ENCODE measurements around the gene HLCS.

The HLCS gene

DNA sequence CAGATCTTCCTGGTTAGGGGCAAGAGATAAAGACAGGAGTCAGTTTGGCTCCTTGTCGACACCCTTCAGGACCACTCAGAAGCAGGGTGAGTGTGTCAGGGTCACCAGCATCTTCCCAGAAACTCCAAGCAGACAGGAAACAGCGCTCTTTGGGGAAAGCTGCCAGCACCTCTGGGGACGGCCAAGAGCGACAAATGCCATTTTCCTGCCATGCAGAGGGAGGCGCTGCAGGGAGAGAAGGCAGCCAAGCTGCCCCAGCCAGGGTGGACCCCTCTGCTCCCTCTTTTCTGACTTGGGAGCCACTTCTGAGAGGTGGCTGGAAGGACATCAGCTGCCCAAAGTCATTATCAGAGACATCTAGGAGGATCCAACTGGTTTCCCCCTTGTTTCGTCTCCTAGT, 238.6 kb downstream of the HLCS start:
- H3K4me3 ChIP-seq (ENCODE audit: low read depth, low read length), result no peak overlapping the region
- TF ChIP-seq, protein P1, sequence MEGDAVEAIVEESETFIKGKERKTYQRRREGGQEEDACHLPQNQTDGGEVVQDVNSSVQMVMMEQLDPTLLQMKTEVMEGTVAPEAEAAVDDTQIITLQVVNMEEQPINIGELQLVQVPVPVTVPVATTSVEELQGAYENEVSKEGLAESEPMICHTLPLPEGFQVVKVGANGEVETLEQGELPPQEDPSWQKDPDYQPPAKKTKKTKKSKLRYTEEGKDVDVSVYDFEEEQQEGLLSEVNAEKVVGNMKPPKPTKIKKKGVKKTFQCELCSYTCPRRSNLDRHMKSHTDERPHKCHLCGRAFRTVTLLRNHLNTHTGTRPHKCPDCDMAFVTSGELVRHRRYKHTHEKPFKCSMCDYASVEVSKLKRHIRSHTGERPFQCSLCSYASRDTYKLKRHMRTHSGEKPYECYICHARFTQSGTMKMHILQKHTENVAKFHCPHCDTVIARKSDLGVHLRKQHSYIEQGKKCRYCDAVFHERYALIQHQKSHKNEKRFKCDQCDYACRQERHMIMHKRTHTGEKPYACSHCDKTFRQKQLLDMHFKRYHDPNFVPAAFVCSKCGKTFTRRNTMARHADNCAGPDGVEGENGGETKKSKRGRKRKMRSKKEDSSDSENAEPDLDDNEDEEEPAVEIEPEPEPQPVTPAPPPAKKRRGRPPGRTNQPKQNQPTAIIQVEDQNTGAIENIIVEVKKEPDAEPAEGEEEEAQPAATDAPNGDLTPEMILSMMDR (IDR thresholded peaks at IDR 0.05; ENCODE audit: low read depth, low read length), result no peak

DNA sequence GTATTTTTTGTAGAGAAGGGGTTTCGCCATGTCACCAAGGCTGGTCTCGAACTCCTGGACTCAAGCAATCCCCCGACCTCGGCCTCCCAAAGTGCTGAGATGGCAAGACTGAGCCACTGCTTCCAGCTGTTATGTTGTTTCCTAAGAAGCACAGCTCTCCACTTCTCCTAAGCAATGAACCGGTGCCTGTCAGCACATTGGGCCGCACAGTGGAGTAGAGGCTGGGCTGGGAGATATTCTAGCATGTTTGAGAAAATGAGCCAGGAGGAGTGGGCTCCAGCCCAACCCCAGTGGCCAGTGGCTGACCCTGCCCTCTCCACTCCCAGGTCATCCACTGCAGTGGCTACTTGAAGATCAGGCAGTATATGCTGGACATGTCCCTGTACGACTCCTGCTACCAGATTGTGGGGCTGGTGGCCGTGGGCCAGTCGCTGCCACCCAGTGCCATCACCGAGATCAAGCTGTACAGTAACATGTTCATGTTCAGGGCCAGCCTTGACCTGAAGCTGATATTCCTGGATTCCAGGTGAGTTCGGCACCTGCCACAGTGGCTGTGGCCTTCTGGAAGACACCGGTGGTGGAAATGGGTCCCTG, 240.6 kb downstream of the HLCS start:
- TF ChIP-seq, protein P1 (IDR thresholded peaks at IDR 0.05; ENCODE audit: low read depth, low read length), result no peak
- no peak overlapping the region for H3K4me3 ChIP-seq (ENCODE audit: low read depth, low read length)

DNA sequence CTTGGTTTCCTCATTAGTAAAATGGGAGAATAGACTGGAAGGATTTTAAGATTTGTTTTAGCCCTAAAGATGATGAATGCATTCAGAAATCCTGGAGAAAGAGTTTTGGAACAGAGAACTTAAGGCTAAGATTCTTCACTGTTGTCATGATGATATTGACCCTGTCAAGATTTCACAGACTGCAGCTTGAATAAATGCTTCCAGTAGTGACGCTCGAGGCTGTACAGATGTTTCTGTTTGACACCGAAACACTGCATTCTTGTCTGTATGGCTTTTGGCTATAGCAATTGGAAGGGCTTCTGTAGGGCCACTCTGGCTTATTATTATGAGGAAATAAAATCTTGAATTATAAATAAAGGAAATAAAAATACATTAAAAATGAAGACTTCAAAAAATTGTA, 241.8 kb downstream of the HLCS start:
- no peak overlapping the region for H3K4me3 ChIP-seq (ENCODE audit: low read depth, low read length)
- TF ChIP-seq, protein P1 (IDR thresholded peaks at IDR 0.05; ENCODE audit: low read depth, low read length), result no peak

DNA sequence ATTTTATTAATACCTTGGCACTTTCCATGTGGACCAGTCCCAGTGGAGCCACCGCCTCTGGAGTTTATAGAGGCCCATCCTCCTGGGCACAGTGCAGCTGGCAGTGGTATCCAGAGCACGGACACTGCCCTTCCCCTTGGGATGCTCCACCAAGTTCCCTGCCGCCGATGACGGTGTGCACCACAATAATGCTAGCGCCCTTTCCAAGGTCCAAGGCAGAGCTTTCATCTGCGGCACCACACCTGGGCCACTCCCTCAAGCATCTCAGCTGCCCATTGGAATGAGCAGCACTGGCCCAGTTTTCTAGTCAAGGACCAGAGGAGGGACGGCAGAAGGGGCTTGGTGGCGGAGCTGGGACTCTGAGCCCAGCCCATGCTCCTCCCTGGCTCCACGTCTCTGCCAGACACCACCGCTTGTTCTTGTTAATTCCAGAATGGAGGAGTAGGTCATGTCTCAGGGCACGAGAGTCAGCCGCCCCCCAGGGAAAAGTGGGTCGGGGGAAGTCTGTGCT, 243.0 kb downstream of the HLCS start:
- no peak overlapping the region for H3K4me3 ChIP-seq (ENCODE audit: low read depth, low read length)
- TF ChIP-seq, protein P1 (IDR thresholded peaks at IDR 0.05; ENCODE audit: low read depth, low read length), result no peak

DNA sequence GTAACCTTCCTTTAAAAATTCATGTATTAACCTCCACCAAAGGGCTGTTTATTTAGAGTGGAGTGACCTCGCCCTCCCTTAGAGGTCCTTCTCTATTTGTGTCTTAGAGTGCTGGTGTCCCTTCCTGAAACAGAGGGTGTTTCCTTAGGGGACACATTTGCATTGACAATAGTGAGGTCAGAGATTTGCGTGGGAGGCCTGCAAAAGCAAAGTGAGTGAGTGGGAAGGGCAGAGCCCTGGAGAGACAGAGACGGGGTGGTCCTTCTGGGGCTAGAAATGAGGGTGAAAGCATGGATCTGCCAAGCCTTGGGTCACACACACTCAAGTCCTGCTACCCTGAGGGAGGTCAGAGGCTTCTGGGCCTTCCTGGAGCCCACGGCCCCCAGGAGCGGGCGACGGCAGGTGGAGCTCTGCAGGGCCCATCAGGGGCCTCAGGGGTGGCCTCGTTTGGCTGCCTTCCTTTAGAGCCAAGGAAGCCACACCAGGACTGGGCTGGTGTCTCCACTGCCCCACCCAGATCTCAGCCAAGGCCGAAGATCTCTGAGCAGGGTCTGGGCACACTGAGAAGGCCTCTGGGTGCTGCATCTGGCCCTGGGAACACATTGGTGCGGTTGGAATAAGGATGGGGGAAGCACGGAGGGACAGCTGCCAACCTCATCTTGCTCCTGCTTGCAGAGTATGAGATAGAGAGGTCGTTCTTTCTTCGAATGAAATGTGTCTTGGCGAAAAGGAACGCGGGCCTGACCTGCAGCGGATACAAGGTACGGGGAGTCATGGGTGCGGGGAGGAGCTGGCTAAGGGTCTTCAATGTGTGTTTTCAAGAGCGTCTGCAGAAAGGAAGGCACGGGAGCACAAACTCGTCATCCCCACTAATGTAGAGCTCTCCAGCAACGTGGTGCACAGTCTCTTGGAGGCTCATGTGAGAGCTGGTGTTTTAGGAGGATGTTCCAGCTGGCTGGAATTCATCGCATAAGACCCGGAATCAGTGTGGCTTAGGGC, 243.8 kb downstream of the HLCS start:
- H3K4me3 ChIP-seq (ENCODE audit: low read depth, low read length), result no peak overlapping the region
- TF ChIP-seq, protein P1 (IDR thresholded peaks at IDR 0.05; ENCODE audit: low read depth, low read length), result no peak

DNA sequence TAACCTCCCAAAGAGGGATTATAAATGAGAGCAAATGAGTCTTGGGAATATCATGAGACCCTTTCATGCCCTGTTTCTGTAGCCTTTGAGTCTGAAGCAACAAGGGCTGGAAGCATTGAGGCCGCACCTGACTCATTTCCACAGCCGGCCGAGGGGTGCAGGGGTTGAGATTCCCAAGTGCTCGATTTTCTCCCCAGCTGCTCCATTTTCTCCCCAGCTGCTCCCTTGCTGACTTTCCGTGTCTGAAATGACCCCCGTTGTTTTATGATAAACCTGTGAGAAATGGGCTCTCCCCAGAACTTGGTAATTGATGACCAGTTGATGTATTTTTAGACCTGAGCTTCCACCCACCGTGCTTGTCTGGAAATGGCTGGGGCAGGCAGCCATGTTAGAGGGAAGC, 244.7 kb downstream of the HLCS start:
- TF ChIP-seq, protein P1 (IDR thresholded peaks at IDR 0.05; ENCODE audit: low read depth, low read length), result no peak

DNA sequence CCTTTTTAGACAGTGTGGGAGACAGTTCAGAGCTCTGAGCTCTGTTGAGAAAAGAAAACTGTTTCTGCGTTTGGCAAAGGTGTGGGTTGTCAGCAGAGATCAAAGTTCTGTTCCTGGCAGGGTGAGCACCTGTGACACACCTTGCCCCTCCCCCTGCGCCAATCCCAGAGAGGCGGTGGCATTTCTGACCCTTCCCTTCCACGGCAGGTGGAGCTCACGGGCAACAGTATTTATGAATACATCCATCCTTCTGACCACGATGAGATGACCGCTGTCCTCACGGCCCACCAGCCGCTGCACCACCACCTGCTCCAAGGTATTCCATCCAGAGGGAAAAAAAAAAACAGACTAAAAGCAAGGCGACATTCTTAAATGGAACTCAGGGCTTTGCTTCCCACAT, 246.9 kb downstream of the HLCS start:
- no peak overlapping the region for H3K4me3 ChIP-seq (ENCODE audit: low read depth, low read length)
- TF ChIP-seq, protein P1 (IDR thresholded peaks at IDR 0.05; ENCODE audit: low read depth, low read length), result no peak

More for the DNA sequence above, 244.7 kb downstream of the HLCS start:
- no peak overlapping the region for H3K4me3 ChIP-seq (ENCODE audit: low read depth, low read length)

Data from WI38 (cell line).